ENCODE measurements around the gene BHLHA9. TPM values are rescaled to one million over a fixed set of nuclear protein-coding genes. Genes with fewer than 3 reads are reported as not detected.

Gene BHLHA9
- not detected in 2 replicates for total RNA-seq

DNA sequence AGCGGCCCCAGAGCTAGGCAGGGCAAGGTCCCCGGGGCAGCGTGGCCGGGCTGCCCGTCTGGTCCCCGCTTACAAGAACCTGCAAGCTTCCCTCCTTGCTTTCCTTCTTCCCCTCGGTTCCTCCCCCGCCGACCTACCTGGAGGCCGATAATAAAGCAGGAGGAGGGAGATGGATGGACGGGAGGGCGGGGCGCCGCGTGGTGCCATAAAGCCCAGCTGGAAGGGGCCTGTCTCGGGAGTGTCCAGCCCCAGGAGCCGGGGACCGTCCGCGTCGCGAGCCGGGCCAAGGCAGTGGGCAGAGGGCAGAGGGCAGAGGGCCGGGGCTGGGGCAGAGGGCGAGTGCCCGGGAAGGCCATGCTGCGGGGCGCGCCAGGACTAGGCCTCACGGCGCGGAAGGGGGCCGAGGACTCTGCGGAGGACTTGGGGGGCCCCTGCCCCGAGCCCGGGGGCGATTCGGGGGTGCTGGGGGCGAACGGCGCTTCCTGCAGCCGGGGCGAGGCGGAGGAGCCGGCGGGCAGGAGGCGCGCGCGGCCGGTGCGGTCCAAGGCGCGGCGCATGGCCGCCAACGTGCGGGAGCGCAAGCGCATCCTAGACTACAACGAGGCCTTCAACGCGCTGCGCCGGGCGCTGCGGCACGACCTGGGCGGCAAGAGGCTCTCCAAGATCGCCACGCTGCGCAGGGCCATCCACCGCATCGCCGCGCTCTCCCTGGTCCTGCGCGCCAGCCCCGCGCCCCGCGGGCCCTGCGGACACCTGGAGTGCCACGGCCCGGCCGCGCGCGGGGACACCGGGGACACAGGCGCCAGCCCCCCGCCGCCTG is at the start of gene BHLHA9:
Gene BHLHA9, plus strand, starts transcription at position 235 of the 820 bp plus-strand sequence. Its CDS starts 120 bp downstream, at position 355.

Other genes with a start within 250 kb of the BHLHA9 start
- 70.0 and 121 TPM in 2 replicates for gene ABR, start 90.5 kb upstream of the BHLHA9 start, total RNA-seq
- not detected in 2 replicates for gene TRARG1, start 9.2 kb downstream of the BHLHA9 start, total RNA-seq
- gene YWHAE, start 129.8 kb downstream of the BHLHA9 start, total RNA-seq: 283 and 331 TPM in 2 replicates
- 82.9 and 113 TPM in 2 replicates for gene CRK, start 185.8 kb downstream of the BHLHA9 start, total RNA-seq
- gene MYO1C, start 222.2 kb downstream of the BHLHA9 start, total RNA-seq: 283 and 341 TPM in 2 replicates
- 37.9 and 38.5 TPM in 2 replicates for gene INPP5K, start 246.2 kb downstream of the BHLHA9 start, total RNA-seq